ENCODE measurements around the gene PIANP. TPM values are rescaled to one million over a fixed set of nuclear protein-coding genes. Genes with fewer than 3 reads are reported as not detected.

The PIANP gene
- total RNA-seq, 1 experiment from 2014 or later, result not detected

- ChIA-PET RAD21 (ENCODE audit: low non-redundant PET in 1 of 2, low total read pairs in 2 of 2, uncharacterized antibody in 2 of 2, unreplicated experiment in 2 of 2) (no interaction called here), POLR2A (interaction anchor here (1.7 kb wide), 1 partner anchor 13 kb away, joined by 4 read pairs; the partner anchor contains the start of gene COPS7A), CTCF (interaction anchor here (1.2 kb wide), 1 partner anchor 42 kb away, joined by 3 read pairs; no protein-coding TSS in a partner anchor)
- DNase-seq (ENCODE audit: low read depth, low spot score), result no peak
- Histone ChIP-seq H3K9ac (ENCODE audit: low read length) (no peak overlapping the region), H3K27ac (ENCODE audit: low read depth, low read length) (no peak overlapping the region), H3K79me2 (ENCODE audit: insufficient read depth, low read length) (no peaks in the 10 kb centered on the region), H3K27me3 (ENCODE audit: insufficient read depth, low read length) (no peaks in the 10 kb centered on the region), H3K4me3 (replicated peaks in 1 of 2; ENCODE audit: low read depth in 1 of 2, low read length in 2 of 2) (no peak overlapping the region), H3K9me2 (ENCODE audit: insufficient read depth) (no peaks in the 10 kb centered on the region), H2AFZ (ENCODE audit: low read depth, low read length, poor library complexity, severe bottlenecking) (no peak overlapping the region), H3K4me1 (ENCODE audit: control insufficient read depth in 1 of 2, insufficient read depth in 2 of 2, low read length in 2 of 2) (peaks cover 4 to 10% of the 10 kb centered on the region in 2 experiments), H3K36me3 (ENCODE audit: control insufficient read depth in 1 of 2, insufficient read depth in 2 of 2, low read length in 2 of 2) (0 out of 4 replicates have a peak, but pooled peaks cover 0 to 2% of the 10 kb centered on the region in 2 experiments), H3K9me3 (ENCODE audit: control insufficient read depth in 1 of 2, insufficient read depth in 1 of 2, low read depth in 1 of 2, low read length in 2 of 2) (no peaks in the 10 kb centered on the region), H4K20me1 (ENCODE audit: insufficient read depth) (no peaks in the 10 kb centered on the region), H3K4me2 (ENCODE audit: low read length) (no peak overlapping the region)
- intact Hi-C loops (cut with micrococcal nuclease), result no loop called here
- no peak for TF ChIP-seq ATF3 (IDR thresholded peaks at IDR 0.05)
- no peak for TF ChIP-seq ZNF274 (IDR thresholded peaks at IDR 0.05; ENCODE audit: low read depth, low read length)
- no peak for TF ChIP-seq CEBPB (IDR thresholded peaks at IDR 0.05; ENCODE audit: low read depth)
- no peak for TF ChIP-seq SIN3A (IDR thresholded peaks at IDR 0.05; ENCODE audit: low read depth)
- TF ChIP-seq JUND (IDR thresholded peaks at IDR 0.05), result no peak
- TF ChIP-seq POLR2A (IDR thresholded peaks at IDR 0.05; ENCODE audit: borderline replicate concordance, extremely low read depth, insufficient read depth, insufficient read length), result no peak
- no peak for TF ChIP-seq YY1 (IDR thresholded peaks at IDR 0.05; ENCODE audit: extremely low read depth, insufficient replicate concordance, low read depth, low read length)
- TF ChIP-seq RAD21 (IDR thresholded peaks at IDR 0.05; ENCODE audit: low read depth), result no peak
- TF ChIP-seq EZH2phosphoT487 (IDR thresholded peaks at IDR 0.05; ENCODE audit: borderline replicate concordance), result no peak
- no peak for TF ChIP-seq FOSL1 (IDR thresholded peaks at IDR 0.05; ENCODE audit: low read depth)
- no peak for TF ChIP-seq CTCF (IDR thresholded peaks at IDR 0.05 in 2 of 3, conservative IDR thresholded peaks at IDR 0.05 in 1 of 3; ENCODE audit: borderline replicate concordance in 1 of 3, insufficient read depth in 1 of 3, low read depth in 2 of 3, low read length in 2 of 3)
- TF ChIP-seq MAX (IDR thresholded peaks at IDR 0.05), result no peak
- TF ChIP-seq SP1 (IDR thresholded peaks at IDR 0.05; ENCODE audit: low read depth), result no peak
- no peak for TF ChIP-seq CBX3 (IDR thresholded peaks at IDR 0.05; ENCODE audit: low read depth)
- TF ChIP-seq REST (IDR thresholded peaks at IDR 0.05; ENCODE audit: low read depth), result no peak
- no peak for TF ChIP-seq ZFX (IDR thresholded peaks at IDR 0.05)
- TF ChIP-seq SRF (IDR thresholded peaks at IDR 0.05; ENCODE audit: low read depth), result no peak
- no peak for TF ChIP-seq TCF7L2 (IDR thresholded peaks at IDR 0.05; ENCODE audit: borderline replicate concordance, extremely low read depth, insufficient read depth, insufficient read length)
- ATAC-seq, result no peak
- BruUV-seq (replicated peaks), result no TSS peak
Measured at GRCh38 chr12:6736754-6737153, 36.1 kb upstream of the PIANP start.
